Gastroesophageal sphincter (tissue), 4 donors: Measurements from ENCODE around the gene GMEB2. TPM values are rescaled to one million over a fixed set of nuclear protein-coding genes. Genes with fewer than 3 reads are reported as not detected.
A peak's percentile ranks its signal among the peaks of the same experiment; 100 is the strongest.
"Not testable (repeated sequence)": the region's sequence is repeated elsewhere in the genome, so short reads cannot be mapped to it uniquely, and the experiment has no call there.

Experiments
- ATAC-seq: fragments of 150-250 bp; one replicate; pipeline ENCODE4 v1.9.1; 2016; ENCODE audit warnings: mild to moderate bottlenecking, moderate library complexity
- H3K27ac ChIP-seq, 4 donors: fragments of 200-600 bp; sonication (generic) in 3 of 4; 1 replicate in 3 of 4; 2 replicates in 1 of 4; pipeline ENCODE4 v1.5.1; 2016 to 2019
- H3K27me3 ChIP-seq: fragments of 200-600 bp; sonication (generic); one replicate; pipeline ENCODE4 v1.5.1; 2019
- H3K36me3 ChIP-seq, 2 donors: fragments of 200-600 bp; sonication (generic); one replicate each; pipeline ENCODE4 v1.5.1; 2019; ENCODE audit warnings: control low read depth in 1 of 2
- H3K4me1 ChIP-seq, 3 donors: fragments of 200-600 bp; sonication (generic); 1 replicate in 2 of 3; 2 replicates in 1 of 3; pipeline ENCODE4 v1.5.1; 2016 to 2019; ENCODE audit warnings: control low read depth in 2 of 3
- H3K4me3 ChIP-seq, 2 donors: fragments of 200-600 bp; sonication (generic); one replicate each; pipeline ENCODE4 v1.5.1; 2019; ENCODE audit warnings: mild to moderate bottlenecking in 1 of 2, moderate library complexity in 1 of 2
- H3K9me3 ChIP-seq, 3 donors: fragments of 200-600 bp; sonication (generic); one replicate each; pipeline ENCODE4 v1.5.1; 2017 to 2019; ENCODE audit warnings: control low read depth in 2 of 3
- EP300 ChIP-seq: sonication (generic); formaldehyde crosslinking; IDR thresholded peaks from one replicate; pipeline ENCODE4 v1.6.1; 2017; ENCODE audit warnings: antibody characterized with exemption, mild to moderate bottlenecking
- POLR2A ChIP-seq, 2 donors: fragments of 450-650 bp; IDR thresholded peaks; one replicate each; pipeline ENCODE4 v1.6.1; 2017; ENCODE audit warnings: antibody characterized with exemption in 2 of 2, mild to moderate bottlenecking in 2 of 2, moderate library complexity in 1 of 2
- POLR2AphosphoS5 ChIP-seq: sonication (generic); formaldehyde crosslinking; IDR thresholded peaks from one replicate; pipeline ENCODE4 v1.6.1; 2017; ENCODE audit warnings: antibody characterized with exemption
- WGBS, 2 donors: methylation state at CpG; one replicate each; pipeline ENCODE4 v1.1.5; 2018; ENCODE audit warnings: low coverage in 1 of 2; 5-methylcytosine and 5-hydroxymethylcytosine counted together
- total RNA-seq, 4 donors: library from RNA; depleted of rRNA; stranded (reverse); fragments of >200 nt; gene quantifications; one replicate each; pipeline ENCODE4 v1.1.0, GENCODE V29; 2016
- TF ChIP-seq, protein P1 (sequence below), 4 experiments: fragments of 200-600 bp in 2 of 4; fragments of 450-650 bp in 2 of 4; sonication (generic) in 1 of 4; IDR thresholded peaks; one replicate each; pipeline ENCODE4 v1.5.1; 2017 to 2019; ENCODE audit warnings: antibody characterized with exemption in 4 of 4, mild to moderate bottlenecking in 2 of 4, moderate library complexity in 2 of 4

GMEB2 gene
- total RNA-seq, 4 donors from 2014 or later, result 9.8 to 16.1 (median 12.1) TPM

DNA sequence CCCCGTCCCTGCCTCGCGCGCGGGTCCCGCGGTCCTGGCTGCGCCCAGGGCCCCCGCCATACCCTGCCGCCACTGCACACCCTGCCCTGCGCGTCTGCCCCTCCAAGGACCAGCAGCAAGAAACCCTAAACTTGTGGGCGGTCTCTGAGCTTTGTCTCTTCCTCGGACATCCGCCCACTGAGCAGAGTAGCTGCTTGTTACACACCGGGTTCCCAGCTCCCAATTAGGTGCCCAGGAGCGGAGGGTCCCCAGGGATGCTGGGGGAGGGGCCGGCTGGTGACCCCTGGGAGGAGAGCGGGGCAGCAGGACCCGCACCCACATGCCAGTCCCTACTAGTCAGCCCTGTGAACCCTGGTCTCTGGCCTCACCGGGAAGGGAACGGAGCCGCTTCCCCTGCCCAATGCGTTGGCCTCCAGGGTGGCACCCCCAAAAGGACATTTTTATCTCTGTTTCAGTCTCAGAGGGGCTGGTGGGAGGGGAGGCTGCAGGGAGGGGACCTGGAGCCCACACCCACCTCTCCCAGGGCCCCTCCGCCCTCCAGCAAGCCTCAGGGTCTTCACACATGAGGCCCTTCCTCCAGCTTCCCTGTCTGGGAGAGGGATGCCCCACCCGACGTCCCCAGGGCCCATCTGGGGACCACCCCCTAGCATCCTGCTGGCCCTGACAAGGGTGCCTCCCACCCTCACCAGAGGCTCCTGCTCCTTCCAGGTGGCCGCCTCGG is 15.8 kb upstream of the GMEB2 start:
- ATAC-seq, result peak; percentile 5
- peak overlapping the region; percentile 40 to 59 for H3K4me3 ChIP-seq
- peak overlapping the region in 3 of 4 donors; percentile 60 to 86 (median 71) for H3K27ac ChIP-seq

DNA sequence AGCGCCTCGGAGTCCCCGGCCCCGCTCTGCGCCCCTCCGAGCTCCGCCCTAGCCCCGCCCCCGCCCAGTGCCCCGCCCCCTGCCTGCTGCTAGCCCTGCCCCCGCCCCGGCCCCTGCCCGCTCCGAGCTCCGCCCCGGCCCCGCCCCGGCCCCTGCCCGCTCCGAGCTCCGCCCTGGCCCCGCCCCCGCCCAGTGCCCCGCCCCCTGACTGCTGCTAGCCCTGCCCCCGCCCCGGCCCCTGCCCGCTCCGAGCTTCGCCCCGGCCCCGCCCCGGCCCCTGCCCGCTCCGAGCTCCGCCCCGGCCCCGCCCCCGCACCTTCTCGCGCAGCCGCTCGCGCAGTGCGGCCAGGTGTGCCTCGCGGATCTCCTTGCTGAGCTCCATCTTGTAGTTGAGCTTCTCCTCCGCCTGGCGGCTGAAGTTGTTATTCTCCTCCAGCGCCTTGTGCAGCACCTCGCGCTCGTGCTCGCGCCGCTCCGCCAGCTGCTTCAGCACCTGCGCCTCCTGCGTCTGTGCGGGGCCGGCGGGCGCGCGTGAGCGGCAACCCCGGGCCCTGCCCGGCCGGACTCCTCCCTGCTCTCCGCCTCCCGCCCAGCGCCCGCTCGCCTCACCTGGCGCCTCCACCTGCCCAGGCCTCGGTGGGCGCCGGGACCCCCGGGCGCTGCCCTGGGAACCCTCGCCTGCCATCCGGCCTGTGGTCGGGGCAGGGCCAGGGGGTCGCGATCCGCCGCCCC is 15.1 kb upstream of the GMEB2 start:
- TF ChIP-seq EP300, result no peak
- TF ChIP-seq, protein P1, sequence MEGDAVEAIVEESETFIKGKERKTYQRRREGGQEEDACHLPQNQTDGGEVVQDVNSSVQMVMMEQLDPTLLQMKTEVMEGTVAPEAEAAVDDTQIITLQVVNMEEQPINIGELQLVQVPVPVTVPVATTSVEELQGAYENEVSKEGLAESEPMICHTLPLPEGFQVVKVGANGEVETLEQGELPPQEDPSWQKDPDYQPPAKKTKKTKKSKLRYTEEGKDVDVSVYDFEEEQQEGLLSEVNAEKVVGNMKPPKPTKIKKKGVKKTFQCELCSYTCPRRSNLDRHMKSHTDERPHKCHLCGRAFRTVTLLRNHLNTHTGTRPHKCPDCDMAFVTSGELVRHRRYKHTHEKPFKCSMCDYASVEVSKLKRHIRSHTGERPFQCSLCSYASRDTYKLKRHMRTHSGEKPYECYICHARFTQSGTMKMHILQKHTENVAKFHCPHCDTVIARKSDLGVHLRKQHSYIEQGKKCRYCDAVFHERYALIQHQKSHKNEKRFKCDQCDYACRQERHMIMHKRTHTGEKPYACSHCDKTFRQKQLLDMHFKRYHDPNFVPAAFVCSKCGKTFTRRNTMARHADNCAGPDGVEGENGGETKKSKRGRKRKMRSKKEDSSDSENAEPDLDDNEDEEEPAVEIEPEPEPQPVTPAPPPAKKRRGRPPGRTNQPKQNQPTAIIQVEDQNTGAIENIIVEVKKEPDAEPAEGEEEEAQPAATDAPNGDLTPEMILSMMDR (IDR thresholded peaks at IDR 0.05), result peak in 3 of 4 experiments; percentile 44 to 62 (median 55)
- no peaks in the 10 kb centered on the region for H3K9me3 ChIP-seq
- H3K4me3 ChIP-seq, result peak overlapping the region; percentile 40 to 59
- H3K27ac ChIP-seq, result peak overlapping the region in 3 of 4 donors; percentile 82 to 87 (median 86)
- H3K4me1 ChIP-seq, result peaks cover 0 to 15% (median 3%) of the 10 kb centered on the region in 3 donors
- no peaks in the 10 kb centered on the region for H3K27me3 ChIP-seq
- H3K36me3 ChIP-seq, result no peaks in the 10 kb centered on the region
- ATAC-seq, result peak; percentile 82
- 0 to 2% methylated on average over 8 to 23 of the region's 86 CpGs for WGBS, 2 donors

More for the DNA sequence above, 15.8 kb upstream of the GMEB2 start:
- no peaks in the 10 kb centered on the region for H3K27me3 ChIP-seq
- TF ChIP-seq, protein P1 (IDR thresholded peaks at IDR 0.05), result no peak
- H3K36me3 ChIP-seq, result no peaks in the 10 kb centered on the region
- no peaks in the 10 kb centered on the region for H3K9me3 ChIP-seq
- WGBS, 2 donors, result 92% methylated on average over 5 of the region's 29 CpGs; no CpG with 5 or more reads in 1 of the 2 donors
- H3K4me1 ChIP-seq, result peaks cover 0 to 15% (median 3%) of the 10 kb centered on the region in 3 donors

DNA sequence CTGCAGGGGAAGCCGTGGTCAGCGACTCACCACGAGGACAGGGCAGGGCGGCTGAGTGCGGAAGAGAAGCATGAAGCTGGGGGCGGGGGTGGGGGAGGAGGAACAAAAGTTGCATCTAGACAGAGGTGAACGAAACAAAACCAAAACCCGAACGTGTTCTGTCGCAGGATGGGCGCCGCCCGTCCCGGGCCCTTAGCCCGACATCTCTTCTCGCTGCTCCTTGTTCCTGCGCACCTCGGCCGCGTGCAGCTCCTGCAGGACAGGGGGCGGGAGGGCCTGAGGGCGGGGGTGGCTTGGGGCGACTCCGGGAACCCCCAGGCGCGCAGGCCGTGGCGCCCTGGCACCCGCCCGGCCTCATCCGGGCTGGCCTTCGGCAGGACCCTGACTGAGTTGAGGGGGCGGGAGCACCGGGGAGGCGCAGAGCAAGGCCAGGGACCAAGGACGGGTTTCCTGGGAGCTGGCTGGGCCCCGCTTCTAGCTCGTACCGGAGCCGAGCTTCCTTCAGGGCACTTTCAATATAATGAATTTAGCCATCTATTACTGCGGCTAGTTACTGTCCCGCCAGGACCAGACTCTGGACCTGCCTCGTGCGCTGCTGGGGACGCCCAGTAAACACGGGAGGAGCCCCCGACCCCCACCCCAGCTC is 14.4 kb upstream of the GMEB2 start:
- TF ChIP-seq POLR2AphosphoS5 (no peak), POLR2A (IDR thresholded peaks at IDR 0.05) (no peak), EP300 (no peak)
- TF ChIP-seq, protein P1 (IDR thresholded peaks at IDR 0.05), result no peak
- ATAC-seq, result peak; percentile 61
- no peaks in the 10 kb centered on the region for H3K9me3 ChIP-seq

DNA sequence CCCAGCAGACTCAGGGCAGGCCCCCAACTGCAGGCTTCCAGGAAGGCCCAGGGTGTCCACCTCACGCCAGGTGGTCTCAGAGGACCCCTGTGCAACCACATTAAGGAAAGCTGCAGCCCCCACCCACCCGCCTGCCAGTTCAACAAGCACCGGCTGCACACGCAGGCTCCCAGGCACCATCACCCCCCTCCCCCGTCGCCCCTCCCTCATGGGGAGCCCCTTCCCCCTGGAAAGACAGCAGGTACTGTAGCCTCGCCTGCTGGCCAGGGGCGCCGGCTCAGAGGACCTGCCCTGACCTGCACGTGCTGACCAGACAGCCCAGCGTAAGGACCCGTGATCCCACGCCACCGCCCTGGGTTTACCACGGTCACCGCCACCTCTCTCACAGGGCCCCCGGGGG is 13.8 kb upstream of the GMEB2 start:
- H3K9me3 ChIP-seq, ATAC-seq, H3K27me3 ChIP-seq, H3K36me3 ChIP-seq: not testable (repeated sequence)
- peaks cover 0 to 15% (median 3%) of the 10 kb centered on the region in 3 donors for H3K4me1 ChIP-seq
- H3K27ac ChIP-seq, result peak overlapping the region in 3 of 4 donors; percentile 10 to 52 (median 43)
- no CpG with 5 or more reads among the region's 17 CpGs for WGBS, 2 donors
- H3K4me3 ChIP-seq, result peak overlapping the region in 1 of 2 donors; percentile 59

More for the DNA sequence above, 14.4 kb upstream of the GMEB2 start:
- Histone ChIP-seq H3K4me3 (peak overlapping the region; percentile 25 to 59), H3K4me1 (peaks cover 0 to 15% (median 3%) of the 10 kb centered on the region in 3 donors), H3K36me3 (no peaks in the 10 kb centered on the region), H3K27ac (peak overlapping the region in 3 of 4 donors; percentile 82 to 87 (median 86)), H3K27me3 (no peaks in the 10 kb centered on the region)
- WGBS, 2 donors, result 10% methylated on average over 4 of the region's 47 CpGs; no CpG with 5 or more reads in 1 of the 2 donors

DNA sequence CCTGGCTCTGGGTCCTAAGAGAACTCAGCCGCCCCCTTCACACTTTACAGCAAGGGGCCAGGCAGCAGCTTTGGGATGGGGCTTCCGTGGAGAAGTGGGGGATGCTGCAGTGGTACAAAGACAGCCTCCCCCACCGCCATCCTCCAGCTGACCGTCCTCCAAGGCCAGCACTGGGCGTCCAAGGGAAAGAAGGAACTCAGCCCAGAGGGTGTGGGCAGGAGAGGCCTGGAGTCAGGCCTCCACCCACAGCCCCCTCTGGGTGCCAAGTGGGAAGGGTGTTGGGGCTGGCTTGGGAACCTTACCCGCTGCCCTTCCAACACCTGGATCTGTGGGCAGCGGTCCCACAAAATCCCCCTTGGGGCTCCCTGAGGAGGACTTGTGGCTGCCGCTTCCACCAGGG is 13.2 kb upstream of the GMEB2 start:
- H3K4me3 ChIP-seq, result peak overlapping the region in 1 of 2 donors; percentile 59
- H3K36me3 ChIP-seq, result no peaks in the 10 kb centered on the region
- peaks cover 0 to 15% (median 3%) of the 10 kb centered on the region in 3 donors for H3K4me1 ChIP-seq
- H3K27me3 ChIP-seq, result no peaks in the 10 kb centered on the region
- H3K9me3 ChIP-seq, result no peaks in the 10 kb centered on the region
- H3K27ac ChIP-seq, result peak overlapping the region in 3 of 4 donors; percentile 43 to 60 (median 52)
- TF ChIP-seq, protein P1 (IDR thresholded peaks at IDR 0.05), result no peak
- TF ChIP-seq POLR2A (IDR thresholded peaks at IDR 0.05), result no peak
- TF ChIP-seq EP300, result no peak
- no peak for TF ChIP-seq POLR2AphosphoS5
- WGBS, 2 donors, result no CpG with 5 or more reads among the region's 8 CpGs
- ATAC-seq, result no peak
